Muscle of arm (tissue), 14 donors: ENCODE data around the gene KRT83. TPM values are rescaled to one million over a fixed set of nuclear protein-coding genes. Genes with fewer than 3 reads are reported as not detected.

Experiments
- DNase-seq: peaks from one replicate; pipeline ENCODE4 v3.0.0-alpha.2; 2013
- long read RNA-seq, 11 donors: transcript quantifications; one replicate each; lab custom pipeline, GENCODE V29; 2026
- polyA plus RNA-seq, 12 donors: library from polyadenylated mRNA; unstranded; fragments of 120-200 nt; gene quantifications; one replicate each; pipeline ENCODE4 v1.2.1, GENCODE V29; 2013; ENCODE audit not compliant: insufficient read length in 12 of 12

KRT83 gene
- under 1 TPM in 1 of 12 donors, not detected in 11; 0.09 TPM for polyA plus RNA-seq
- long read RNA-seq, donor 1: 0 reads
- long read RNA-seq, donor 2: 0 reads
- long read RNA-seq, donor 3: 0 reads
- long read RNA-seq, donor 4: 0 reads
- long read RNA-seq, donor 5: 0 reads
- long read RNA-seq, donor 6: 0 reads
- long read RNA-seq, donor 7: 0 reads
- long read RNA-seq, donor 8: 0 reads
- long read RNA-seq, donor 9: 0 reads
- long read RNA-seq, donor 10: 0 reads
- long read RNA-seq, donor 11: 0 reads

DNA sequence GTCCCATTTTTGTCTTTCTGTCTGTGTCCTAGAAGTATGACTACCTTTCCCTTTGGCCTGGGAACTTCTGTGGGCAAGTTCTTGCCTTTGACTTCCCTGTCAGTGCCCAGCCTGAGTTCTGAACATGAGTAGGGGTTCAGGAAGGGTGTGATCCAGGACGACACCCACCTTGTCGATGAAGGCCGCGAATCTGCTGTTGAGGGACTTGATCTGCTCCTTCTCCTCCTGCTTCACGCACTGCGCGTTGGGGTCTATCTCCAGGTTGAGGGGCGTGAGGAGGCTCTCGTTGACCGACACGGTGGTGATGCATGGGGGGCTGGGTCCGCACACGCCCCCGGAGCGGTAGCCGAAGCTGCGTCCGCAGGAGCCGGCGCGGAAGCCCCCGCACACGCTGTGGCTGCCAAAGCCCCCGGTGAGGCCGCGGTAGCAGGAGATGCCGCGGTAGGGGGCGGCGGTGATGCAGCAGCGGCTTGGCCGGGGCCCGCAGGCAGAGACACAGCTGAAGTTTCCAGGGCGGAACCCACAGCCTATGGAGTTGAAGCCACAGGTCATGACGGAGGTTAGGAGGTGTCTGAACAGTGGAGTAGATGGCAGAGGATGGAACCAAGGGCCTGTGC is at the start of gene KRT83:
Gene KRT83 (minus strand): TSS at position 615 of the 617 bp plus-strand sequence. CDS start 63 bp downstream, at position 552.
- DNase-seq: no peak

DNA sequence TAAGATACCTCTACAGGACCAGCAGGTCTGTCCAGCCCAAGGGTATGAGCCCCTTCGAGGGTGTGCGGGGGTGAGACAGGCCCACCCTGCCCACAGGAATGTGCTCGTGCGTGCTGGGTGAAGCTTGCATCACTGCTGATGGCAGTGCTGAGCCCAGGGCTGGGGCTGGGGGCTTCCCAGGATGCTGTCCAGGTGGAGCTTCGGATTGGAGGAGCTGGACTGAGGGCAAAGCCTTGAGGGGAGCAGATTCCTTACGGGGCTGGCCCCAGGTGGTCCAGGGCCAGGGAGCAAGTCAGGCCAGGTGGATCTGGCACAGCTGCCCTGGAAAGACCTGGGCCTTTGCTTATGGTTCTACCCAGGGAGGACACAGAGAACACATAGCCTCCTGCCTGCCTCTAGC is 48.6 kb upstream of the KRT83 start:
- no peak for DNase-seq

DNA sequence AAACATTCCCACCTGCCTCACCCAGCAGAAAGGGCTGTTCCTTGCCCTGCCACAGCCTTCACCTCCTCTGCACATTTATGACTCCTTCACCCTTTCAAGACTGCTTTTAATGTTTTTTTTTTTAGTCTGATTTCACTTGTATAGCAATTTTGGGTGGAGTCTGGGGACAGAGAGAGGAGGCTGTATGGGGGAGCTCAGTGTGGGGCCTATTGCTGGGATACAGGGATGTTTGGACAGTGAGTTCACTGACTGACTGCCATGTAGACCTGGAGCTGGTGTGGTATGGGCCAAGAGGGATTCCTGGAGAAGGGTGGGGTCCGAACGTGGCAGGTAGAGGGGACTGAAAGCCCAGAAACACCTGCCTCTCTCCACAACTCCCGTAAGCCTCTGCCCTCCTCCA is 48.0 kb upstream of the KRT83 start:
- no peak for DNase-seq

GRCh38 chr12:52368508-52368907 is 47.3 kb upstream of the KRT83 start:
- no peak for DNase-seq

DNA sequence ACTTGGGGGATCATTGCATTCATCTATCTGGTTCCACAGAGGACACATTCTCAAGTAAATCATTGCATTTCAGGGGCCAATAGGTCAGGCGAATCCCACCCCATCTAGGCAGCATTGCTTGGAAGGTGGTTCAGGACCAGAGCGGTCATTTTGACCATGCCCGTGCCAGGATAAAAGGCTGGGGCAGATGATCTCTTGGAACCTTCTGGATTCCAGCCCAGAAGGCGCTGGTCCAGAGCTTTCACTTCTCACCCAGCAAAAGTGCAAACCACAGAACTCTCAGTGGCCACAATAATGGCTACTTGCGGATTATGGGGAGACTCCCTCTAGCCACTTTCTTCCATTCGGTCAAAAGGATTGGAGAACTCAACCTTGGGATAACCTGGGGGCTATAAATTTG is 46.7 kb upstream of the KRT83 start:
- no peak for DNase-seq

GRCh38 chr12:52366738-52367485 is 45.7 kb upstream of the KRT83 start, which contains the start of gene KRT85:
Gene KRT85 (minus strand): TSS chr12:52367481. CDS start chr12:52367405, 76 bp downstream.
- no peak for DNase-seq

DNA sequence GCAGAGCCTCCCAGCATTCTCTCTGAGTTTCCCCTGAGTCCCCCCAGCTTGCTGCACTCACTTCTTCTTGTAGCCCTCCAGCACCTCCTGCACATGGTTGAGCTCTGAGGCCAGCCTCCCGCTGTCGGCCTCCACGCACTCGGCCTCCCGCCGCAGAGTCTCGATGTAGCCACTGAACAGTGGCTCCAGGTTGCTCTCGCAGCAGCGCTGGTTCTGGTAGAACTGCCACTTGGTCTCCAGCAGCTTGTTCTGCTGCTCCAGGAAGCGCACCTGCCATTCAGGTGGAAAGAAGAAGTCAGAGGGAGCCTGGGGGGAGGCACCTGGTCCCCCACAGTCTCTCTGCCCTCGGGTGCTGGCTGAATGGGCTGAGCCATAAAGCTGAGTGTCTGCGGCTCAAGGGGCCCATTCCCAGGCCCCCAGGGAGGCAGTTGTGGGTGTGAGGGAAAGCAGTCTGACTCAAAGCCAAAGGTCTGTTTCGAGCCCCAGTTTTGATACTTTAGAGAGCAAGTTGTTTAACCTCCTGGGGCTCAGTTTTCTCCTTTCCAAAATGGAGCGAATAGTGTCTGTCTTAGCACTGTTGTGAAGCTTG is 43.8 kb upstream of the KRT83 start:
- DNase-seq: no peak

DNA sequence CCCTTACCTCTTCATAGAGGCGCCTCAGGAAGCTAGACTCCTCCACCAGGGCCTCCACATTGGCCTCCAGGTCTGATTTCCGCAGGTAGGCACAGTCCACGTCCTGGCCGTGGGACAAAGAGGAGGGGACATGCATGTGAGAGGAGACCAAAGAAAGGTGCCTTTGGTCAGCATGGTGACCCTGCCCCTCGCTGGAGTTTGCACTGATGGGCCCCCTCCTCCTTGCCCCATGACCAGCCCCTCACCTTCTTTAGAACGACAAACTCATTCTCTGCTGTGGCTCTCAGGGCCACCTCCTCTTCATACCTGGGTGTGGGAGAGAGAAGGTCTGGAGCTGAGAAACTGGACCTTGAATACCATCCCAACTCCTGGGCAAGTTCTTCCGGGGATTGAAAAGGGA is 42.9 kb upstream of the KRT83 start:
- DNase-seq: no peak

DNA sequence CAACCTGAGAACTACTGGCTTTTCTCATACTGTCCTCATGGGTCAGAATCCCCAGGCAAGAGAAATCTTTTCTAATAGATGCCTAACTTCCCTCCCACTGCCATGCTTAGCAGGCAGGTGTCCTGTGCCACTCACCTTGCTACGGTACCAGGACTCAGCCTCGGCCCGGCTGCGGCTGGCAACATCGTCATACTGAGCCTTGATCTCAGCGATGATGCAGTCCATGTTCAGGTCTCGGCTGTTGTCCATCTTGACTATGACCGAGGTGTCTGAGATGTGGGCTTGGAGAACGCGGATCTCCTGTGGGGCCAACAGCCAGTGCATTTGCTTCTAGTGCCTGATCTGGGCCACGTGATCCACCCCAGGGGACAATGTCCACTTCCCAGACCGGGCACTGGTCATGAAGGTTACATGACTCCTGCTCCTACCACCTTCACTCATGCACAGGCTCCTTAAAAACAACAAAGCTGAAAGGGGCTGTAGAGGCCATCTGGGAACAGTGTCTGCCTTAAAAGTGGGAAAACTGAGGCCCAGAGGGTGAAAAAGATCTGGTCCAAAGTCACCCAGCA is 42.0 kb upstream of the KRT83 start:
- DNase-seq: no peak

- no peak for DNase-seq
Observed at GRCh38 chr12:52362118-52362726, 41.0 kb upstream of the KRT83 start.

- no peak for DNase-seq
Observed at GRCh38 chr12:52361553-52361952, 40.4 kb upstream of the KRT83 start.

- no peak for DNase-seq
Observed at GRCh38 chr12:52360663-52361271, 39.6 kb upstream of the KRT83 start.

DNA sequence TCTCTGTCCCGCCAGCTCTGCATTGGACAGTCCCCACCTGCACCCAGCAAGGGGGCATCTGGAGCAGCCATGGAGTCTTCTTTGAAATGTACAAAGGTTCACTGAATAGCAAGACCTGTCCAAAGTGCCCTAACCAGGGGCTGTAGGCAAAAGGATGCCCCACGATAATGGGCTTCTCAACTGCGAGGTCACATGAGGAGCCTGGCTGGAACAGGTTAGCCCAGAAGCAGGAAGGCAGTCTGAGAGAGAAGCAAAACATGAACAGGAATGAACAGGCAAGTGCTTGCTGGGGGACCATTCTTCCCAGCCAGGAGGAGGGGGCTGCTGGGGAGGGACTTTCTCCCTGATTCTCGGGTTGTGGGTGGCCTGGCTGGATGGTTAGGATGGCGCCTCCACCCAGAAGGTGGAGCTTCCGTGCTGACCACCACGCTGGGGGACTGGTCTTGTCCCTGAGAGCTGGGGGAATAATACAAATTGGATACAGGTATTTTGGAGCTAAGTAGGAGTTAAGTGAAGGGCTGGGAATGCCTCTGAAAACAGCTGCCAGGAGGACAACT is 39.0 kb upstream of the KRT83 start:
- no peak for DNase-seq

GRCh38 chr12:52359621-52360061 is 38.4 kb upstream of the KRT83 start:
- DNase-seq: no peak

- no peak for DNase-seq
Observed at GRCh38 chr12:52358575-52359350, 37.6 kb upstream of the KRT83 start.

DNA sequence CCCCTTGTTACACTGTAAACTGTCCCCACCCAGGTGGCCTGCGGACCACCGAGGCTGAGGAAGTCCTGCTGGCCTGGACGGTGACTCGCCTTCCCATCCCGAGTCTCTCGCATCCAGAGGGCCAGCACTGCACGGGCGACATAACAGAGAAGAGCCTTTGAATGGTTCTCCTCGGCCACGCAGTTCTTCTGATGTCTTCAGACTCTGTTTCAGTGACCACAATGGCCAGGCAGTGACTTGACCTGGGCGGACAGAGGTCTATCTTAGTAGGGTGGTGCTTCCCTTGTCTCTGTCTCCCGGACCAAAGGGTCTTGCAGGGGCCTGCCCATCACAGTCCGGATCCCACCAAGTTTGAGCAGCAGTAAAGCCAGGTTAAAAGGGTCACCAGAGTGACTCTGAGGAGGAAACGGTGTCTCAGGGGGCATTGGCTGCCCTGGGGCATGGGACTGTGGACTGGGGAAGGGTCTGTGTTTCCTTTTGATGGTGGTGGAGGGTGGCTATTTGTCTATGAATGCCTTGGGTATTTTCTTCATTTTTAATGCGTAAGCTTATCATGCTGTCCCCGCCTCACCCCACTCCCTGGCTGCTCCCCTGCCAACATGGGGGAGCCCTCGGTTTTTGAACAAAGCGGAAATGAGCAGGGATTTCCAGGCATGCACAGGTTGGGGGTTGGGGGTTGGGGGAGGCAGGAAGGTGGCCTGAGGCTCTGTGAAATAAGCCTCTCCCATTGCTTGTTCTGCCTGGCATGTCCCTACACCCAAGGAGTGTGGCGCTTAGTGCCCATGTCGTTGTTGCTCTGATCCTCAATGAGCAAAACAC is 35.8 kb upstream of the KRT83 start:
- DNase-seq: no peak

GRCh38 chr12:52356031-52356761 is 35.0 kb upstream of the KRT83 start:
- no peak for DNase-seq

DNA sequence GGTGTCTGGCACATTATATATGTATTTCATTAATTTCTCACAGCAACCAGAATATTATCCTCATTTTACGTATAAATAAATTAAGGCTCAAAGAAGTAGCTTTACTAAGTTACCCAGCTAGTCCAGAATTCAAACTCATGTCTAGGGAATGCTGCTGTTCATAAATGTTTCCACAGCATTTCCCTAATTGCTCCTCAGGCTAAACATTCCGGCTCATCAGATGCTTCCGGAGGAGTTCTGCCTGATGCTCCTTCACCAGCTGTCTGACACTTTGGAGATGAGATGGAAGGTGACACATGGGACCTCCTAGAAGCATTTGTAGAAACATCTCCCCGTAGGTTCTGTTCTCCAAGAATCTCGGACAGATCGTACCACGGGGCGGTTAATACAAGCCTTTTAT is 34.0 kb upstream of the KRT83 start:
- DNase-seq: no peak
